ENCODE data around the gene XKR8.

DNA sequence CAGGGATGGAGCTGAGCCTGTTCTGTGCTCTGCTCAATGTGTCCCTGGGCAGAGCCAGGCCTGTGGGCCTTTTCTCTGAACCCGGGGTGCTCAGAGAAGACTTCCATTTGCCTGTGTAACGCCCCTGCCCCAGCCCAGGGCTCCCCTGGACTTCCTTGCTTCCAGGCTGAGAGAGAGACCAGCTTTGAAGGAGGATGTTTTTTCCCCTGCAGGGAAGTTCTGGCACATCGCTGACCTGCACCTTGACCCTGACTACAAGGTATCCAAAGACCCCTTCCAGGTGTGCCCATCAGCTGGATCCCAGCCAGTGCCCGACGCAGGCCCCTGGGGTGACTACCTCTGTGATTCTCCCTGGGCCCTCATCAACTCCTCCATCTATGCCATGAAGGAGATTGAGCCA is 14.8 kb upstream of the XKR8 start:
- TF ChIP-seq POLR2AphosphoS5 (IDR thresholded peaks at IDR 0.05; ENCODE audit: low read depth, low read length) (no peak), SIN3A (IDR thresholded peaks at IDR 0.05; ENCODE audit: borderline replicate concordance, insufficient read depth, low read length) (no peak), TAF1 (IDR thresholded peaks at IDR 0.05; ENCODE audit: borderline replicate concordance, insufficient read depth, low read length) (no peak), FOXP2 (optimal IDR thresholded peaks at IDR 0.05; ENCODE audit: borderline replicate concordance, extremely low read depth, extremely low read length, insufficient read depth) (no peak)
- TF ChIP-seq, protein P1, sequence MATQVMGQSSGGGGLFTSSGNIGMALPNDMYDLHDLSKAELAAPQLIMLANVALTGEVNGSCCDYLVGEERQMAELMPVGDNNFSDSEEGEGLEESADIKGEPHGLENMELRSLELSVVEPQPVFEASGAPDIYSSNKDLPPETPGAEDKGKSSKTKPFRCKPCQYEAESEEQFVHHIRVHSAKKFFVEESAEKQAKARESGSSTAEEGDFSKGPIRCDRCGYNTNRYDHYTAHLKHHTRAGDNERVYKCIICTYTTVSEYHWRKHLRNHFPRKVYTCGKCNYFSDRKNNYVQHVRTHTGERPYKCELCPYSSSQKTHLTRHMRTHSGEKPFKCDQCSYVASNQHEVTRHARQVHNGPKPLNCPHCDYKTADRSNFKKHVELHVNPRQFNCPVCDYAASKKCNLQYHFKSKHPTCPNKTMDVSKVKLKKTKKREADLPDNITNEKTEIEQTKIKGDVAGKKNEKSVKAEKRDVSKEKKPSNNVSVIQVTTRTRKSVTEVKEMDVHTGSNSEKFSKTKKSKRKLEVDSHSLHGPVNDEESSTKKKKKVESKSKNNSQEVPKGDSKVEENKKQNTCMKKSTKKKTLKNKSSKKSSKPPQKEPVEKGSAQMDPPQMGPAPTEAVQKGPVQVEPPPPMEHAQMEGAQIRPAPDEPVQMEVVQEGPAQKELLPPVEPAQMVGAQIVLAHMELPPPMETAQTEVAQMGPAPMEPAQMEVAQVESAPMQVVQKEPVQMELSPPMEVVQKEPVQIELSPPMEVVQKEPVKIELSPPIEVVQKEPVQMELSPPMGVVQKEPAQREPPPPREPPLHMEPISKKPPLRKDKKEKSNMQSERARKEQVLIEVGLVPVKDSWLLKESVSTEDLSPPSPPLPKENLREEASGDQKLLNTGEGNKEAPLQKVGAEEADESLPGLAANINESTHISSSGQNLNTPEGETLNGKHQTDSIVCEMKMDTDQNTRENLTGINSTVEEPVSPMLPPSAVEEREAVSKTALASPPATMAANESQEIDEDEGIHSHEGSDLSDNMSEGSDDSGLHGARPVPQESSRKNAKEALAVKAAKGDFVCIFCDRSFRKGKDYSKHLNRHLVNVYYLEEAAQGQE (IDR thresholded peaks at IDR 0.05; ENCODE audit: insufficient read depth in 1 of 2, low read depth in 2 of 2, low read length in 2 of 2), result no peak
